ENCODE data around the gene HIBADH. TPM values are rescaled to one million over a fixed set of nuclear protein-coding genes. Genes with fewer than 3 reads are reported as not detected.
"Not testable (repeated sequence)": the region's sequence is repeated elsewhere in the genome, so short reads cannot be mapped to it uniquely, and the experiment has no call there.

HIBADH gene
- total RNA-seq, 2 donors from 2014 or later = 21.7 to 30.7 TPM

DNA sequence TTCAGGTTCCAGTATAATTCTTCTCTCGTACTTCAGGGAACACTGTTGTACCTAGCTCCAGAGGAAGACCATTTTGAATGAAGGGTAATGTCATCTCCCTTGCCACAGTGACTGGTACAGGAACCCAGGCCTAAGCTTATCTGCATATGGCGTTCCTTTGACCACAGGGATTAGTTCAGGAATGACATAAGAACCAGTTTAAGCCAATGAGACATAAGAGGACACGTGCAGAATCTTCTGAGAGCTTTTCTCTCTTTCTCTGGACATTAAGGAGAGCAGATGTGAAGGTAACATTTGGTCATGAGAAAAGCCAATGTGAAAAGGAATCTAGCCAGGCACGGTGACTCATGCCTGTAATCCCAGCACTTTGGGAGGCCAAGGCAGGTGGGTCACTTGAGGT lies 21.8 kb upstream of the HIBADH start:
- DNase-seq (ENCODE audit: low spot score) = no peak
- no peak overlapping the region for H3K4me3 ChIP-seq
- H3K27ac ChIP-seq = no peak overlapping the region
- H3K36me3 ChIP-seq = no peaks in the 10 kb centered on the region
- TF ChIP-seq, protein P1, sequence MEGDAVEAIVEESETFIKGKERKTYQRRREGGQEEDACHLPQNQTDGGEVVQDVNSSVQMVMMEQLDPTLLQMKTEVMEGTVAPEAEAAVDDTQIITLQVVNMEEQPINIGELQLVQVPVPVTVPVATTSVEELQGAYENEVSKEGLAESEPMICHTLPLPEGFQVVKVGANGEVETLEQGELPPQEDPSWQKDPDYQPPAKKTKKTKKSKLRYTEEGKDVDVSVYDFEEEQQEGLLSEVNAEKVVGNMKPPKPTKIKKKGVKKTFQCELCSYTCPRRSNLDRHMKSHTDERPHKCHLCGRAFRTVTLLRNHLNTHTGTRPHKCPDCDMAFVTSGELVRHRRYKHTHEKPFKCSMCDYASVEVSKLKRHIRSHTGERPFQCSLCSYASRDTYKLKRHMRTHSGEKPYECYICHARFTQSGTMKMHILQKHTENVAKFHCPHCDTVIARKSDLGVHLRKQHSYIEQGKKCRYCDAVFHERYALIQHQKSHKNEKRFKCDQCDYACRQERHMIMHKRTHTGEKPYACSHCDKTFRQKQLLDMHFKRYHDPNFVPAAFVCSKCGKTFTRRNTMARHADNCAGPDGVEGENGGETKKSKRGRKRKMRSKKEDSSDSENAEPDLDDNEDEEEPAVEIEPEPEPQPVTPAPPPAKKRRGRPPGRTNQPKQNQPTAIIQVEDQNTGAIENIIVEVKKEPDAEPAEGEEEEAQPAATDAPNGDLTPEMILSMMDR (IDR thresholded peaks at IDR 0.05) = no peak
- H3K27me3 ChIP-seq (replicated peaks; ENCODE audit: insufficient read depth) = no peaks in the 10 kb centered on the region
- no peak for ATAC-seq (ENCODE audit: insufficient number of reproducible peaks, low FRiP score, low read depth)
- H3K9me3 ChIP-seq = no peaks in the 10 kb centered on the region
- H3K4me1 ChIP-seq (ENCODE audit: control insufficient read depth in 1 of 2, low read depth in 2 of 2) = no peaks in the 10 kb centered on the region

DNA sequence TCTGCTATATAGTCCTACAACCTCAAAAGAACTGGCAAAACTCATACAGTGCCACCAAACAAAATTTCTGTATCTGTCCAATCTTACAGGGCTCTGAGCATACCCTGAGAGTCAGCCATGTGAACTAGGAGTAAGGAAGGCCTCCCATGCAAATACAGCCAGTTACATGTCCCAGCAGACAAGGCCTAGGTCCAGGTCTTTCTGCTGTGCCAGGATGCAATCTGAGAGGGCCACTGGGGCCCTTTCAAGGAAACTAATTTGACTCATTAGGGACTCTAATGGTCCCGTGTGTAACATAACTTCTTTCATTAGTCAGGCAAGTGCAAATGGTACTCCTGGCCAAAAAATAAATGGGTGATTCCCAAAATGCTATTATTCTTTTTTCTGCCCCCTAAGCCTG lies 17.9 kb upstream of the HIBADH start:
- H3K27ac ChIP-seq = no peak overlapping the region
- H3K9me3 ChIP-seq = no peaks in the 10 kb centered on the region
- no peak for DNase-seq (ENCODE audit: low spot score)
- no peaks in the 10 kb centered on the region for H3K36me3 ChIP-seq
- TF ChIP-seq, protein P1 (IDR thresholded peaks at IDR 0.05) = no peak
- peaks cover 16 to 20% of the 10 kb centered on the region in 2 donors for H3K4me1 ChIP-seq (ENCODE audit: control insufficient read depth in 1 of 2, low read depth in 2 of 2)
- no peak for ATAC-seq (ENCODE audit: insufficient number of reproducible peaks, low FRiP score, low read depth)
- no peaks in the 10 kb centered on the region for H3K27me3 ChIP-seq (replicated peaks; ENCODE audit: insufficient read depth)
- no peak overlapping the region for H3K4me3 ChIP-seq

DNA sequence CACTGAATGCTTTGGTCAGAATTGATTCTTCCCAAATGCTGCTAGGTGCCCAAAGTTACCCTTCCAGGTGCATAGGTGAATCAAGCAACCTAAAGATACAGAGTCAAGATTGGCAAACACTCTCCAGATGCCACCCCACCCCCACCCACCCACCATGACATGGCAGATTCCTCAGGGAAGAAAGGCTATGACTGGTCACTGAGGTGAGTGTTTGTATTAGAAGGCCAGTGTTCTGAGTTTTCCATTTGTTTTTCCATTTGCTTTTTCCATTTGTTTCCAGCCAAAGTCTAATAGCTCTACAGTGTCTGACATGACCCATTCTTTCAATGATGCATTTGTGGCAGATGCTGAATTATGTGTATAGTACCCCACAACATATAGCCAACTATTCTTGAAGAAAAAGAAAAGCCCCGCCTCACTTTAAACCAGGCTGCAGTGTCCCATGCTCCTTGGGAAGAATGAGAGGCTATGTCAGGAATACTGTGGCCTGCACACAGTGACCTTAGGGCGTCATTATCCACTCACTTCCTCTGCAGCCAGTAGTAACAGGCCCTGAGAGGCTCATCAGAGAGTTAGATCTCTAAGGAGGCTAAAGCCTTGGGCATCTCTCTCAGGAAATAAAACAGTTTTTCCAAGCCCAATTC lies 16.1 kb upstream of the HIBADH start:
- peaks cover 16 to 20% of the 10 kb centered on the region in 2 donors for H3K4me1 ChIP-seq (ENCODE audit: control insufficient read depth in 1 of 2, low read depth in 2 of 2)
- no peak overlapping the region for H3K4me3 ChIP-seq
- ATAC-seq (ENCODE audit: insufficient number of reproducible peaks, low FRiP score, low read depth) (no peak), DNase-seq (ENCODE audit: low spot score) (no peak)
- no peaks in the 10 kb centered on the region for H3K9me3 ChIP-seq
- TF ChIP-seq, protein P1 (IDR thresholded peaks at IDR 0.05) = no peak
- no peaks in the 10 kb centered on the region for H3K36me3 ChIP-seq
- H3K27ac ChIP-seq = peak overlapping the region; percentile 69 to 85
- no peaks in the 10 kb centered on the region for H3K27me3 ChIP-seq (replicated peaks; ENCODE audit: insufficient read depth)

DNA sequence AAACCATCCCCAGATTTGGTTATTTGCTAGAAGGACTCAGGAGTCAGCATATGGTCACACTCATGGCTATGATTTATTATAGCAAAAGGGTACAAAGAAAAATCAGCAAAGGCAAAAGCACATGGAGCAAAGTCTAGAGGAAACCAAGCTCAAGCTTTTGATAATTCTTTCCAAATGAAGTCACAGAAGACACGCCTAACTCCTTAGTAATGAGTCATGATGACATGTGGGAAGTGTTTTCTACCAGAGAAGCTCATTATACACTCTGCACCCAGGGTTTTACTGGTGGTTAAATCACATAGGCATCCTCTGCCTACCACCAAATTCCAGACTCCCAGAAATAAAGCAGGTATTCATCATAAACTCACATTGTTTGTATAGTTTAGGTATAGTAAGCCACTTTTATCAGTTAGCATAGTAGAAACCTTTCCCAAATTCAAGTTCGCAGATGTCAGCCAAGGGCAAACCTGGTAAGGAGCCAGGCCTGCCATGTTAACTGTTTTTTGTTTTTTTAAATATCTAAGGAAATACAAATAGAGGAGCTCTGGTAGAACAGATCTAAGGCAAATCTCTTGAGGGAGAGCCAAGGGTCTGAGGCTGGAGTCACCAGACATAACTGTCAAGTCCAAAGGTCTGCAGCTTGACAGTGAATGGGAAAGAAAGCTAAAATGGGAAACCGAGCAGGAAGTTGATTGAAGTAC lies 15.4 kb upstream of the HIBADH start:
- Histone ChIP-seq H3K4me1 (ENCODE audit: control insufficient read depth in 1 of 2, low read depth in 2 of 2) (peaks cover 16 to 20% of the 10 kb centered on the region in 2 donors), H3K9me3 (no peaks in the 10 kb centered on the region), H3K36me3 (no peaks in the 10 kb centered on the region), H3K27me3 (replicated peaks; ENCODE audit: insufficient read depth) (no peaks in the 10 kb centered on the region), H3K27ac (peak overlapping the region; percentile 69 to 85), H3K4me3 (no peak overlapping the region)
- DNase-seq (ENCODE audit: low spot score) (no peak), ATAC-seq (ENCODE audit: insufficient number of reproducible peaks, low FRiP score, low read depth) (peak; percentile 95)
- TF ChIP-seq, protein P1 (IDR thresholded peaks at IDR 0.05) = no peak

DNA sequence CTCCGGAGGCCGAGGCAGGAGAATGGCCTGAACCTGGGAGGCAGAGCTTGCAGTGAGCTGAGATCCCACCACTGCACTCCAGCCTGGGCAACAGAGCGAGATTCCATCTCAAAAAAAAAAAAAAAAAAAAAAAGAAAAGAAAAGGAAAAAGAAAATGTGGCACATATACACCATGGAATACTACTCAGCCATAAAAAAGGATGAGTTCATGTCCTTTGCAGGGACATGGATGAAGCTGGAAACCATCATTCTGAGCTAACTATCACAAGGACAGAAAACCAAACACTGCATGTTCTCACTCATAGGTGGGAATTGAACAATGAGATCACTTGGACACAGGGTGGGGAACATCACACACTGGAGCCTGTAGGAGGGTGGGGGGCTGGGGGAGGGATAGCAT lies 11.4 kb upstream of the HIBADH start:
- DNase-seq (ENCODE audit: low spot score); H3K9me3 ChIP-seq; H3K27me3 ChIP-seq (replicated peaks; ENCODE audit: insufficient read depth); H3K4me3 ChIP-seq; ATAC-seq (ENCODE audit: insufficient number of reproducible peaks, low FRiP score, low read depth); H3K27ac ChIP-seq; H3K36me3 ChIP-seq: not testable (repeated sequence)
- H3K4me1 ChIP-seq (ENCODE audit: control insufficient read depth in 1 of 2, low read depth in 2 of 2) = peaks cover 16 to 19% of the 10 kb centered on the region in 2 donors

All from thoracic aorta (tissue), 2 donors.